ENCODE measurements around the gene MTUS2. TPM values are rescaled to one million over a fixed set of nuclear protein-coding genes. Genes with fewer than 3 reads are reported as not detected.
A peak's percentile ranks its signal among the peaks of the same experiment; 100 is the strongest.

The MTUS2 gene
- total RNA-seq: not detected in 2 replicates

- Histone ChIP-seq H3K27me3 (ENCODE audit: control insufficient read depth, insufficient read depth, low read length) (peaks cover 7% of the 10 kb centered on the region), H3K36me3 (ENCODE audit: control insufficient read depth, insufficient read depth, low read length) (no peaks in the 10 kb centered on the region), H3K4me3 (ENCODE audit: low read depth, low read length) (peak within 1 kb of the TSS; percentile 9)
- DNase-seq (ENCODE audit: low read depth) (no peak), FAIRE-seq (no peak)
- no peak for TF ChIP-seq CTCF (IDR thresholded peaks at IDR 0.05; ENCODE audit: insufficient read depth, low read length, severe bottlenecking)
Observed at GRCh38 chr13:28820099-28821051, at the start of gene MTUS2. MTUS2 (plus strand) TSS chr13:28820339.

- no peak for FAIRE-seq
- H3K4me3 ChIP-seq (ENCODE audit: low read depth, low read length): no peak overlapping the region
- TF ChIP-seq CTCF (IDR thresholded peaks at IDR 0.05; ENCODE audit: insufficient read depth, low read length, severe bottlenecking): no peak
- no peaks in the 10 kb centered on the region for H3K36me3 ChIP-seq (ENCODE audit: control insufficient read depth, insufficient read depth, low read length)
- H3K27me3 ChIP-seq (ENCODE audit: control insufficient read depth, insufficient read depth, low read length): no peaks in the 10 kb centered on the region
- no peak for DNase-seq (ENCODE audit: low read depth)
Observed at GRCh38 chr13:28778308-28779215, 41.6 kb upstream of the MTUS2 start.

GRCh38 chr13:28792992-28793391 is 27.1 kb upstream of the MTUS2 start:
- TF ChIP-seq CTCF (IDR thresholded peaks at IDR 0.05; ENCODE audit: insufficient read depth, low read length, severe bottlenecking): no peak
- H3K4me3 ChIP-seq (ENCODE audit: low read depth, low read length): no peak overlapping the region
- H3K27me3 ChIP-seq (ENCODE audit: control insufficient read depth, insufficient read depth, low read length): no peaks in the 10 kb centered on the region
- H3K36me3 ChIP-seq (ENCODE audit: control insufficient read depth, insufficient read depth, low read length): no peaks in the 10 kb centered on the region
- FAIRE-seq: no peak
- DNase-seq (ENCODE audit: low read depth): no peak

GRCh38 chr13:28794396-28794795 is 25.7 kb upstream of the MTUS2 start:
- Histone ChIP-seq H3K4me3 (ENCODE audit: low read depth, low read length) (no peak overlapping the region), H3K27me3 (ENCODE audit: control insufficient read depth, insufficient read depth, low read length) (no peaks in the 10 kb centered on the region), H3K36me3 (ENCODE audit: control insufficient read depth, insufficient read depth, low read length) (no peaks in the 10 kb centered on the region)
- no peak for DNase-seq (ENCODE audit: low read depth)
- no peak for TF ChIP-seq CTCF (IDR thresholded peaks at IDR 0.05; ENCODE audit: insufficient read depth, low read length, severe bottlenecking)
- no peak for FAIRE-seq

GRCh38 chr13:28796938-28797257 is 23.2 kb upstream of the MTUS2 start:
- Histone ChIP-seq H3K36me3 (ENCODE audit: control insufficient read depth, insufficient read depth, low read length) (no peaks in the 10 kb centered on the region), H3K27me3 (ENCODE audit: control insufficient read depth, insufficient read depth, low read length) (no peaks in the 10 kb centered on the region), H3K4me3 (ENCODE audit: low read depth, low read length) (no peak overlapping the region)
- no peak for TF ChIP-seq CTCF (IDR thresholded peaks at IDR 0.05; ENCODE audit: insufficient read depth, low read length, severe bottlenecking)
- FAIRE-seq: no peak
- no peak for DNase-seq (ENCODE audit: low read depth)

All from bronchial epithelial cell (primary cell).